Measurements from ENCODE around the gene DOK7.

DOK7 gene

GRCh38 chr4:3460926-3461325 lies 2.2 kb upstream of the DOK7 start:
- no peaks in the 10 kb centered on the region for H4K20me1 ChIP-seq (ENCODE audit: insufficient read depth, low read length)
- no peaks in the 10 kb centered on the region for H3F3A ChIP-seq (ENCODE audit: insufficient read depth, low read length)
- H2AFZ ChIP-seq (ENCODE audit: low read length) = no peak overlapping the region
- H3K9me3 ChIP-seq (replicated peaks; ENCODE audit: insufficient read depth, low read length) = no peaks in the 10 kb centered on the region
- no peak overlapping the region for H3K27ac ChIP-seq (ENCODE audit: low read length)
- H3K4me3 ChIP-seq (ENCODE audit: low read length) = no peak overlapping the region
- TF ChIP-seq CTCF (IDR thresholded peaks at IDR 0.05; ENCODE audit: low read length) = no peak
- TF ChIP-seq EZH2phosphoT487 (IDR thresholded peaks at IDR 0.05; ENCODE audit: low read length) = no peak
- TF ChIP-seq EZH2 (optimal IDR thresholded peaks at IDR 0.05; ENCODE audit: low read depth, low read length) = no peak
- no peak for DNase-seq
- no peak overlapping the region for H3K4me2 ChIP-seq (ENCODE audit: low read depth, low read length)
- no peaks in the 10 kb centered on the region for H3K9me2 ChIP-seq (replicated peaks; ENCODE audit: insufficient read depth, low read length)
- no peaks in the 10 kb centered on the region for H3K4me1 ChIP-seq (ENCODE audit: low read length)
- peaks cover 79% of the 10 kb centered on the region for H3K27me3 ChIP-seq (replicated peaks; ENCODE audit: insufficient read depth, low read length)
- no peaks in the 10 kb centered on the region for H3K79me2 ChIP-seq (ENCODE audit: low read length)
- H3K9ac ChIP-seq (ENCODE audit: low read length) = no peak overlapping the region
- H3K36me3 ChIP-seq (replicated peaks; ENCODE audit: insufficient read depth, low read length) = no peaks in the 10 kb centered on the region

GRCh38 chr4:3461515-3462291 lies 1.4 kb upstream of the DOK7 start:
- no peak overlapping the region for H3K4me2 ChIP-seq (ENCODE audit: low read depth, low read length)
- H3K27ac ChIP-seq (ENCODE audit: low read length) = no peak overlapping the region
- H3K79me2 ChIP-seq (ENCODE audit: low read length) = no peaks in the 10 kb centered on the region
- H3K36me3 ChIP-seq (replicated peaks; ENCODE audit: insufficient read depth, low read length) = no peaks in the 10 kb centered on the region
- H3K9me3 ChIP-seq (replicated peaks; ENCODE audit: insufficient read depth, low read length) = no peaks in the 10 kb centered on the region
- no peaks in the 10 kb centered on the region for H3K4me1 ChIP-seq (ENCODE audit: low read length)
- H4K20me1 ChIP-seq (ENCODE audit: insufficient read depth, low read length) = no peaks in the 10 kb centered on the region
- H3K4me3 ChIP-seq (ENCODE audit: low read length) = no peak overlapping the region
- peaks cover 87% of the 10 kb centered on the region for H3K27me3 ChIP-seq (replicated peaks; ENCODE audit: insufficient read depth, low read length)
- TF ChIP-seq EZH2 (optimal IDR thresholded peaks at IDR 0.05; ENCODE audit: low read depth, low read length) = no peak
- TF ChIP-seq CTCF (IDR thresholded peaks at IDR 0.05; ENCODE audit: low read length) = no peak
- no peak for TF ChIP-seq EZH2phosphoT487 (IDR thresholded peaks at IDR 0.05; ENCODE audit: low read length)
- no peak overlapping the region for H2AFZ ChIP-seq (ENCODE audit: low read length)
- H3K9ac ChIP-seq (ENCODE audit: low read length) = no peak overlapping the region
- H3K9me2 ChIP-seq (replicated peaks; ENCODE audit: insufficient read depth, low read length) = no peaks in the 10 kb centered on the region
- no peak for DNase-seq
- H3F3A ChIP-seq (ENCODE audit: insufficient read depth, low read length) = no peaks in the 10 kb centered on the region

- no peaks in the 10 kb centered on the region for H3K79me2 ChIP-seq (ENCODE audit: low read length)
- H3K4me1 ChIP-seq (ENCODE audit: low read length) = no peaks in the 10 kb centered on the region
- H3K27me3 ChIP-seq (replicated peaks; ENCODE audit: insufficient read depth, low read length) = peaks cover 87% of the 10 kb centered on the region
- no peak for DNase-seq
- H3K9me2 ChIP-seq (replicated peaks; ENCODE audit: insufficient read depth, low read length) = no peaks in the 10 kb centered on the region
- H3K4me3 ChIP-seq (ENCODE audit: low read length) = no peak overlapping the region
- H3F3A ChIP-seq (ENCODE audit: insufficient read depth, low read length) = no peaks in the 10 kb centered on the region
- H4K20me1 ChIP-seq (ENCODE audit: insufficient read depth, low read length) = no peaks in the 10 kb centered on the region
- no peak overlapping the region for H3K9ac ChIP-seq (ENCODE audit: low read length)
- H3K9me3 ChIP-seq (replicated peaks; ENCODE audit: insufficient read depth, low read length) = no peaks in the 10 kb centered on the region
- TF ChIP-seq EZH2phosphoT487 (IDR thresholded peaks at IDR 0.05; ENCODE audit: low read length) = no peak
- no peak for TF ChIP-seq CTCF (IDR thresholded peaks at IDR 0.05; ENCODE audit: low read length)
- no peak for TF ChIP-seq EZH2 (optimal IDR thresholded peaks at IDR 0.05; ENCODE audit: low read depth, low read length)
- no peak overlapping the region for H2AFZ ChIP-seq (ENCODE audit: low read length)
- H3K27ac ChIP-seq (ENCODE audit: low read length) = no peak overlapping the region
- no peak overlapping the region for H3K4me2 ChIP-seq (ENCODE audit: low read depth, low read length)
- H3K36me3 ChIP-seq (replicated peaks; ENCODE audit: insufficient read depth, low read length) = no peaks in the 10 kb centered on the region
These were observed 751 bp upstream of the DOK7 start for GRCh38 chr4:3462321-3462789.

Data from MM.1S (cell line).